Gastroesophageal sphincter (tissue), 3 donors: ENCODE results near the gene SLC35C1.

ENCODE experiments used
- CTCF ChIP-seq, 4 experiments: fragments of 200-600 bp in 2 of 4; fragments of 450-650 bp in 2 of 4; sonication (generic) in 1 of 4; IDR thresholded peaks; one replicate each; pipeline ENCODE4 v1.5.1; 2017 to 2019; ENCODE audit warnings: antibody characterized with exemption in 4 of 4, mild to moderate bottlenecking in 2 of 4, moderate library complexity in 2 of 4
- EP300 ChIP-seq: sonication (generic); formaldehyde crosslinking; IDR thresholded peaks from one replicate; pipeline ENCODE4 v1.6.1; 2017; ENCODE audit warnings: antibody characterized with exemption, mild to moderate bottlenecking
- POLR2A ChIP-seq, 2 donors: fragments of 450-650 bp; IDR thresholded peaks; one replicate each; pipeline ENCODE4 v1.6.1; 2017; ENCODE audit warnings: antibody characterized with exemption in 2 of 2, mild to moderate bottlenecking in 2 of 2, moderate library complexity in 1 of 2

GRCh38 chr11:45791524-45791923 lies 13.4 kb upstream of the SLC35C1 start:
- TF ChIP-seq CTCF (IDR thresholded peaks at IDR 0.05): no peak
- no peak for TF ChIP-seq POLR2A (IDR thresholded peaks at IDR 0.05)
- no peak for TF ChIP-seq EP300
